GM23338 (cell line): ENCODE data around the gene ATP10A.

Source experiments
- CREB1 ChIP-seq: fragments of 250-450 bp; sonication (Bioruptor Pico); IDR thresholded peaks from 2 replicates; pipeline ENCODE4 v1.5.0; 2020; ENCODE audit warnings: low read depth, mild to moderate bottlenecking, moderate library complexity
- EZH2 ChIP-seq: fragments of 200-600 bp; sonication (generic); IDR thresholded peaks from one replicate; pipeline ENCODE4 v1.8.0; 2017; ENCODE audit warnings: antibody characterized with exemption, mild to moderate bottlenecking, low read depth; ENCODE audit not compliant: unreplicated experiment
- EZH2phosphoT487 ChIP-seq: fragments of 200-600 bp; sonication (generic); IDR thresholded peaks from one replicate; pipeline ENCODE4 v1.8.1; 2018; ENCODE audit warnings: antibody characterized with exemption; ENCODE audit not compliant: unreplicated experiment
- JUNB ChIP-seq: IDR thresholded peaks from one replicate; pipeline ENCODE4 v1.6.1; 2016; ENCODE audit warnings: antibody characterized with exemption; ENCODE audit not compliant: unreplicated experiment
- POLR2AphosphoS5 ChIP-seq: IDR thresholded peaks from 2 replicates; pipeline ENCODE4 v1.6.1; 2016; ENCODE audit warnings: antibody characterized with exemption, low read depth
- STAT1 ChIP-seq: IDR thresholded peaks from one replicate; pipeline ENCODE4 v1.6.1; 2016; ENCODE audit warnings: antibody characterized with exemption; ENCODE audit not compliant: unreplicated experiment
- ZNF114 ChIP-seq: fragments of 250-450 bp; sonication (Bioruptor Pico); IDR thresholded peaks from 2 replicates; pipeline ENCODE4 v1.5.0; 2020; ENCODE audit warnings: mild to moderate bottlenecking, moderate library complexity
- ZNF331 ChIP-seq: fragments of 250-450 bp; sonication (Bioruptor Pico); IDR thresholded peaks from 2 replicates; pipeline ENCODE4 v1.5.0; 2020; ENCODE audit warnings: low read depth, mild to moderate bottlenecking, moderate library complexity
- TF ChIP-seq, protein P1 (sequence below), 2 experiments: fragments of 200-600 bp in 1 of 2; sonication (generic) in 1 of 2; conservative IDR thresholded peaks; 2 replicates each; pipeline versions ENCODE4 v1.5.1 to v1.6.1; 2016 to 2017; ENCODE audit warnings: antibody characterized with exemption in 2 of 2, low read depth in 2 of 2, mild to moderate bottlenecking in 2 of 2, moderate library complexity in 1 of 2
- TF ChIP-seq, protein P2 (sequence below): IDR thresholded peaks from one replicate; pipeline ENCODE4 v1.6.1; 2018; ENCODE audit warnings: antibody characterized with exemption; ENCODE audit not compliant: unreplicated experiment
- TF ChIP-seq, protein P3 (sequence below): IDR thresholded peaks from 2 replicates; pipeline ENCODE4 v1.6.1; 2016; ENCODE audit warnings: antibody characterized with exemption
- TF ChIP-seq, protein P4 (sequence below): fragments of 250-450 bp; sonication (Bioruptor Pico); IDR thresholded peaks from 2 replicates; pipeline ENCODE4 v1.5.0; 2020; ENCODE audit warnings: mild to moderate bottlenecking, moderate library complexity

DNA sequence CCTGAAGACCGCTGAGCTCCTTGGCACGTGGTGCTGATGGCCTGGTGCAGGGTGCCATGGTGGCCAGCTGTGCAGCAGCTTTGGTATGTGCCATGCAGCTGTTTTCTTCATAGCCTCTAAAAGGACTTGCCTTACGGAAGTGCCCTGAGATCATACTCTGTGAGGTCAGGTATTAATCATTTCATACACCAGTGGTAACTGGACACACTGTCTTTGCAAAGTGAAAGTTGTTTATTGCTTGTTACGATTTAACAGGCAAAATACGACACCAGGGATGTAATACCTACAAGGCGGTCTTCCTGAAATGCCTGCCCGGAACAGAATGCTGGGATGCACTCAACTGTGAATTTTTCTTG is 184.6 kb downstream of the ATP10A start:
- TF ChIP-seq, protein P1, sequence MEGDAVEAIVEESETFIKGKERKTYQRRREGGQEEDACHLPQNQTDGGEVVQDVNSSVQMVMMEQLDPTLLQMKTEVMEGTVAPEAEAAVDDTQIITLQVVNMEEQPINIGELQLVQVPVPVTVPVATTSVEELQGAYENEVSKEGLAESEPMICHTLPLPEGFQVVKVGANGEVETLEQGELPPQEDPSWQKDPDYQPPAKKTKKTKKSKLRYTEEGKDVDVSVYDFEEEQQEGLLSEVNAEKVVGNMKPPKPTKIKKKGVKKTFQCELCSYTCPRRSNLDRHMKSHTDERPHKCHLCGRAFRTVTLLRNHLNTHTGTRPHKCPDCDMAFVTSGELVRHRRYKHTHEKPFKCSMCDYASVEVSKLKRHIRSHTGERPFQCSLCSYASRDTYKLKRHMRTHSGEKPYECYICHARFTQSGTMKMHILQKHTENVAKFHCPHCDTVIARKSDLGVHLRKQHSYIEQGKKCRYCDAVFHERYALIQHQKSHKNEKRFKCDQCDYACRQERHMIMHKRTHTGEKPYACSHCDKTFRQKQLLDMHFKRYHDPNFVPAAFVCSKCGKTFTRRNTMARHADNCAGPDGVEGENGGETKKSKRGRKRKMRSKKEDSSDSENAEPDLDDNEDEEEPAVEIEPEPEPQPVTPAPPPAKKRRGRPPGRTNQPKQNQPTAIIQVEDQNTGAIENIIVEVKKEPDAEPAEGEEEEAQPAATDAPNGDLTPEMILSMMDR (conservative IDR thresholded peaks at IDR 0.05; ENCODE audit: low read depth in 2 of 2): no peak
- TF ChIP-seq POLR2AphosphoS5 (no peak), JUNB (no peak), EZH2 (no peak), STAT1 (no peak), CREB1 (CRISPR knock-in tag) (no peak), EZH2phosphoT487 (no peak), ZNF331 (no peak), ZNF114 (CRISPR knock-in tag) (no peak)
- TF ChIP-seq, protein P2, sequence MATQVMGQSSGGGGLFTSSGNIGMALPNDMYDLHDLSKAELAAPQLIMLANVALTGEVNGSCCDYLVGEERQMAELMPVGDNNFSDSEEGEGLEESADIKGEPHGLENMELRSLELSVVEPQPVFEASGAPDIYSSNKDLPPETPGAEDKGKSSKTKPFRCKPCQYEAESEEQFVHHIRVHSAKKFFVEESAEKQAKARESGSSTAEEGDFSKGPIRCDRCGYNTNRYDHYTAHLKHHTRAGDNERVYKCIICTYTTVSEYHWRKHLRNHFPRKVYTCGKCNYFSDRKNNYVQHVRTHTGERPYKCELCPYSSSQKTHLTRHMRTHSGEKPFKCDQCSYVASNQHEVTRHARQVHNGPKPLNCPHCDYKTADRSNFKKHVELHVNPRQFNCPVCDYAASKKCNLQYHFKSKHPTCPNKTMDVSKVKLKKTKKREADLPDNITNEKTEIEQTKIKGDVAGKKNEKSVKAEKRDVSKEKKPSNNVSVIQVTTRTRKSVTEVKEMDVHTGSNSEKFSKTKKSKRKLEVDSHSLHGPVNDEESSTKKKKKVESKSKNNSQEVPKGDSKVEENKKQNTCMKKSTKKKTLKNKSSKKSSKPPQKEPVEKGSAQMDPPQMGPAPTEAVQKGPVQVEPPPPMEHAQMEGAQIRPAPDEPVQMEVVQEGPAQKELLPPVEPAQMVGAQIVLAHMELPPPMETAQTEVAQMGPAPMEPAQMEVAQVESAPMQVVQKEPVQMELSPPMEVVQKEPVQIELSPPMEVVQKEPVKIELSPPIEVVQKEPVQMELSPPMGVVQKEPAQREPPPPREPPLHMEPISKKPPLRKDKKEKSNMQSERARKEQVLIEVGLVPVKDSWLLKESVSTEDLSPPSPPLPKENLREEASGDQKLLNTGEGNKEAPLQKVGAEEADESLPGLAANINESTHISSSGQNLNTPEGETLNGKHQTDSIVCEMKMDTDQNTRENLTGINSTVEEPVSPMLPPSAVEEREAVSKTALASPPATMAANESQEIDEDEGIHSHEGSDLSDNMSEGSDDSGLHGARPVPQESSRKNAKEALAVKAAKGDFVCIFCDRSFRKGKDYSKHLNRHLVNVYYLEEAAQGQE: no peak
- TF ChIP-seq, protein P3, sequence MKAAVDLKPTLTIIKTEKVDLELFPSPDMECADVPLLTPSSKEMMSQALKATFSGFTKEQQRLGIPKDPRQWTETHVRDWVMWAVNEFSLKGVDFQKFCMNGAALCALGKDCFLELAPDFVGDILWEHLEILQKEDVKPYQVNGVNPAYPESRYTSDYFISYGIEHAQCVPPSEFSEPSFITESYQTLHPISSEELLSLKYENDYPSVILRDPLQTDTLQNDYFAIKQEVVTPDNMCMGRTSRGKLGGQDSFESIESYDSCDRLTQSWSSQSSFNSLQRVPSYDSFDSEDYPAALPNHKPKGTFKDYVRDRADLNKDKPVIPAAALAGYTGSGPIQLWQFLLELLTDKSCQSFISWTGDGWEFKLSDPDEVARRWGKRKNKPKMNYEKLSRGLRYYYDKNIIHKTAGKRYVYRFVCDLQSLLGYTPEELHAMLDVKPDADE: no peak
- TF ChIP-seq, protein P4, sequence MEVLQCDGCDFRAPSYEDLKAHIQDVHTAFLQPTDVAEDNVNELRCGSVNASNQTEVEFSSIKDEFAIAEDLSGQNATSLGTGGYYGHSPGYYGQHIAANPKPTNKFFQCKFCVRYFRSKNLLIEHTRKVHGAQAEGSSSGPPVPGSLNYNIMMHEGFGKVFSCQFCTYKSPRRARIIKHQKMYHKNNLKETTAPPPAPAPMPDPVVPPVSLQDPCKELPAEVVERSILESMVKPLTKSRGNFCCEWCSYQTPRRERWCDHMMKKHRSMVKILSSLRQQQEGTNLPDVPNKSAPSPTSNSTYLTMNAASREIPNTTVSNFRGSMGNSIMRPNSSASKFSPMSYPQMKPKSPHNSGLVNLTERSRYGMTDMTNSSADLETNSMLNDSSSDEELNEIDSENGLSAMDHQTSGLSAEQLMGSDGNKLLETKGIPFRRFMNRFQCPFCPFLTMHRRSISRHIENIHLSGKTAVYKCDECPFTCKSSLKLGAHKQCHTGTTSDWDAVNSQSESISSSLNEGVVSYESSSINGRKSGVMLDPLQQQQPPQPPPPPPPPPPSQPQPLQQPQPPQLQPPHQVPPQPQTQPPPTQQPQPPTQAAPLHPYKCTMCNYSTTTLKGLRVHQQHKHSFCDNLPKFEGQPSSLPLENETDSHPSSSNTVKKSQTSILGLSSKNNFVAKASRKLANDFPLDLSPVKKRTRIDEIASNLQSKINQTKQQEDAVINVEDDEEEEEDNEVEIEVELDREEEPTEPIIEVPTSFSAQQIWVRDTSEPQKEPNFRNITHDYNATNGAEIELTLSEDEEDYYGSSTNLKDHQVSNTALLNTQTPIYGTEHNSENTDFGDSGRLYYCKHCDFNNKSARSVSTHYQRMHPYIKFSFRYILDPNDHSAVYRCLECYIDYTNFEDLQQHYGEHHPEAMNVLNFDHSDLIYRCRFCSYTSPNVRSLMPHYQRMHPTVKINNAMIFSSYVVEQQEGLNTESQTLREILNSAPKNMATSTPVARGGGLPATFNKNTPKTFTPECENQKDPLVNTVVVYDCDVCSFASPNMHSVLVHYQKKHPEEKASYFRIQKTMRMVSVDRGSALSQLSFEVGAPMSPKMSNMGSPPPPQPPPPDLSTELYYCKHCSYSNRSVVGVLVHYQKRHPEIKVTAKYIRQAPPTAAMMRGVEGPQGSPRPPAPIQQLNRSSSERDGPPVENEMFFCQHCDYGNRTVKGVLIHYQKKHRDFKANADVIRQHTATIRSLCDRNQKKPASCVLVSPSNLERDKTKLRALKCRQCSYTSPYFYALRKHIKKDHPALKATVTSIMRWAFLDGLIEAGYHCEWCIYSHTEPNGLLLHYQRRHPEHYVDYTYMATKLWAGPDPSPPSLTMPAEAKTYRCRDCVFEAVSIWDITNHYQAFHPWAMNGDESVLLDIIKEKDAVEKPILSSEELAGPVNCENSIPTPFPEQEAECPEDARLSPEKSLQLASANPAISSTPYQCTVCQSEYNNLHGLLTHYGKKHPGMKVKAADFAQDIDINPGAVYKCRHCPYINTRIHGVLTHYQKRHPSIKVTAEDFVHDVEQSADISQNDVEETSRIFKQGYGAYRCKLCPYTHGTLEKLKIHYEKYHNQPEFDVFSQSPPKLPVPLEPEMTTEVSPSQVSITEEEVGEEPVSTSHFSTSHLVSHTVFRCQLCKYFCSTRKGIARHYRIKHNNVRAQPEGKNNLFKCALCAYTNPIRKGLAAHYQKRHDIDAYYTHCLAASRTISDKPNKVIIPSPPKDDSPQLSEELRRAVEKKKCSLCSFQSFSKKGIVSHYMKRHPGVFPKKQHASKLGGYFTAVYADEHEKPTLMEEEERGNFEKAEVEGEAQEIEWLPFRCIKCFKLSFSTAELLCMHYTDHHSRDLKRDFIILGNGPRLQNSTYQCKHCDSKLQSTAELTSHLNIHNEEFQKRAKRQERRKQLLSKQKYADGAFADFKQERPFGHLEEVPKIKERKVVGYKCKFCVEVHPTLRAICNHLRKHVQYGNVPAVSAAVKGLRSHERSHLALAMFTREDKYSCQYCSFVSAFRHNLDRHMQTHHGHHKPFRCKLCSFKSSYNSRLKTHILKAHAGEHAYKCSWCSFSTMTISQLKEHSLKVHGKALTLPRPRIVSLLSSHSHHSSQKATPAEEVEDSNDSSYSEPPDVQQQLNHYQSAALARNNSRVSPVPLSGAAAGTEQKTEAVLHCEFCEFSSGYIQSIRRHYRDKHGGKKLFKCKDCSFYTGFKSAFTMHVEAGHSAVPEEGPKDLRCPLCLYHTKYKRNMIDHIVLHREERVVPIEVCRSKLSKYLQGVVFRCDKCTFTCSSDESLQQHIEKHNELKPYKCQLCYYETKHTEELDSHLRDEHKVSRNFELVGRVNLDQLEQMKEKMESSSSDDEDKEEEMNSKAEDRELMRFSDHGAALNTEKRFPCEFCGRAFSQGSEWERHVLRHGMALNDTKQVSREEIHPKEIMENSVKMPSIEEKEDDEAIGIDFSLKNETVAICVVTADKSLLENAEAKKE (CRISPR knock-in tag): no peak
